HCT116 (cell line): ENCODE results near the gene CCDC3. TPM values are rescaled to one million over a fixed set of nuclear protein-coding genes. Genes with fewer than 3 reads are reported as not detected.

Experiments
- ATAC-seq: fragments of 200-7000 bp; cut with Tn5 transposase; 2 replicates; pipeline ENCODE4 v1.9.1; 2020; ENCODE audit warnings: mild to moderate bottlenecking, moderate library complexity
- BruUV-seq: library from RNA; stranded (reverse); fragments of 400-500 nt; replicated peaks from 2 replicates; lab custom pipeline; 2021; lab: Mats Ljungman, UMichigan
- CTCF ChIA-PET: fragments of 300-600 bp; sonication (Branson Sonifier 250); formaldehyde crosslinking; loops from one replicate; lab custom pipeline; 2021; ENCODE audit warnings: antibody characterized with exemption; lab: Charles Lee
- POLR2A ChIA-PET: fragments of 300-600, 350-600 bp; sonication (Branson Sonifier 250); formaldehyde crosslinking; loops from one replicate; lab custom pipeline; 2021; ENCODE audit warnings: antibody characterized with exemption; lab: Charles Lee
- RAD21 ChIA-PET, 2 experiments: fragments of 300-600 bp; sonication (Branson Sonifier 250); formaldehyde crosslinking; loops; one replicate each; lab custom pipeline; 2023; ENCODE audit warnings: low total read pairs in 2 of 2; ENCODE audit not compliant: uncharacterized antibody in 2 of 2, unreplicated experiment in 2 of 2, low non-redundant PET in 1 of 2; lab: Charles Lee
- DNase-seq: peaks from one replicate; pipeline ENCODE4 v3.0.0-alpha.2; 2010; ENCODE audit warnings: low read depth, low spot score
- H2AFZ ChIP-seq: fragments of 200-600 bp; shearing (Covaris generic), sonication (generic); 2 replicates; pipeline ENCODE4 v1.6.1; 2017; ENCODE audit warnings: low read depth, mixed run types, mixed read lengths, antibody characterized with exemption, low read length; ENCODE audit not compliant: poor library complexity, severe bottlenecking
- H3K27ac ChIP-seq: 2 replicates; pipeline ENCODE4 v1.5.1; 2012; ENCODE audit warnings: low read depth, low read length
- H3K27me3 ChIP-seq: fragments of 200-600 bp; sonication (generic); 2 replicates; pipeline ENCODE4 v1.6.1; 2016; ENCODE audit warnings: mixed run types, low read length, mixed read lengths; ENCODE audit not compliant: insufficient read depth
- H3K36me3 ChIP-seq, 2 experiments: fragments of 200-500 bp in 1 of 2; fragments of 200-600 bp in 1 of 2; sonication (Bioruptor generic) in 1 of 2; sonication (generic) in 1 of 2; 2 replicates each; pipeline versions ENCODE4 v1.5.1 to v1.6.1; 2014 to 2016; ENCODE audit warnings: low read length in 2 of 2, inconsistent platforms in 1 of 2, mixed read lengths in 1 of 2, mixed run types in 1 of 2; ENCODE audit not compliant: insufficient read depth in 2 of 2, control insufficient read depth in 1 of 2
- H3K4me1 ChIP-seq, 2 experiments: fragments of 200-600 bp in 1 of 2; sonication (generic) in 1 of 2; 2 replicates each; pipeline versions ENCODE4 v1.5.1 to v1.6.1; 2012 to 2017; ENCODE audit warnings: low read length in 2 of 2, inconsistent platforms in 1 of 2, mild to moderate bottlenecking in 1 of 2, mixed read lengths in 1 of 2, mixed run types in 1 of 2, moderate library complexity in 1 of 2; ENCODE audit not compliant: insufficient read depth in 2 of 2, control insufficient read depth in 1 of 2
- H3K4me2 ChIP-seq: fragments of 200-600 bp; sonication (generic); 2 replicates; pipeline ENCODE4 v1.6.1; 2017; ENCODE audit warnings: mixed run types, low read length, mixed read lengths
- H3K4me3 ChIP-seq, 2 experiments: fragments of 200-600 bp in 1 of 2; sonication (generic) in 1 of 2; replicated peaks in 1 of 2; 2 replicates each; pipeline ENCODE4 v1.5.1; 2011 to 2016; ENCODE audit warnings: low read length in 2 of 2, control low read depth in 1 of 2, low read depth in 1 of 2, mild to moderate bottlenecking in 1 of 2, mixed read lengths in 1 of 2, mixed run types in 1 of 2
- H3K79me2 ChIP-seq: fragments of 200-600 bp; sonication (generic); 2 replicates; pipeline ENCODE4 v1.6.1; 2017; ENCODE audit warnings: mild to moderate bottlenecking, mixed run types, low read length, moderate library complexity, mixed read lengths; ENCODE audit not compliant: insufficient read depth
- H3K9ac ChIP-seq: fragments of 200-600 bp; sonication (generic); 2 replicates; pipeline ENCODE4 v1.6.1; 2016; ENCODE audit warnings: low read length, mixed read lengths
- H3K9me2 ChIP-seq: fragments of 200-600 bp; sonication (generic), shearing (Covaris generic); 2 replicates; pipeline ENCODE4 v1.6.1; 2017; ENCODE audit warnings: mixed run types, mild to moderate bottlenecking, moderate library complexity; ENCODE audit not compliant: insufficient read depth
- H3K9me3 ChIP-seq, 2 experiments: fragments of 200-500 bp in 1 of 2; fragments of 200-600 bp in 1 of 2; sonication (Bioruptor generic) in 1 of 2; sonication (generic) in 1 of 2; 2 replicates each; pipeline ENCODE4 v1.6.1; 2014 to 2017; ENCODE audit warnings: low read length in 2 of 2, mixed read lengths in 2 of 2, inconsistent platforms in 1 of 2, low read depth in 1 of 2, mild to moderate bottlenecking in 1 of 2, mixed run types in 1 of 2, moderate library complexity in 1 of 2; ENCODE audit not compliant: control insufficient read depth in 1 of 2, insufficient read depth in 1 of 2
- H4K20me1 ChIP-seq: fragments of 200-600 bp; sonication (generic), shearing (Covaris generic); 2 replicates; pipeline ENCODE4 v1.6.1; 2017; ENCODE audit warnings: mixed run types, mild to moderate bottlenecking, moderate library complexity; ENCODE audit not compliant: insufficient read depth
- CBX3 ChIP-seq: IDR thresholded peaks from 2 replicates; pipeline ENCODE4 v1.6.1; 2012; ENCODE audit warnings: low read depth
- CEBPB ChIP-seq: IDR thresholded peaks from 2 replicates; pipeline ENCODE4 v1.6.1; 2012; ENCODE audit warnings: low read depth
- EGR1 ChIP-seq: IDR thresholded peaks from 2 replicates; pipeline ENCODE4 v1.6.1; 2012; ENCODE audit warnings: low read depth
- ELF1 ChIP-seq: IDR thresholded peaks from 2 replicates; pipeline ENCODE4 v1.6.1; 2012; ENCODE audit warnings: low read depth, borderline replicate concordance
- EZH2 ChIP-seq: fragments of 200-600 bp; sonication (generic); IDR thresholded peaks from 2 replicates; pipeline ENCODE4 v1.6.1; 2017; ENCODE audit warnings: antibody characterized with exemption, mixed run types
- EZH2phosphoT487 ChIP-seq: fragments of 200-600 bp; IDR thresholded peaks from 2 replicates; pipeline ENCODE4 v1.6.1; 2018; ENCODE audit warnings: antibody characterized with exemption, borderline replicate concordance
- FOSL1 ChIP-seq: IDR thresholded peaks from 2 replicates; pipeline ENCODE4 v1.6.1; 2012; ENCODE audit warnings: low read depth
- JUND ChIP-seq: IDR thresholded peaks from 2 replicates; pipeline ENCODE4 v1.6.1; 2012
- MAX ChIP-seq: IDR thresholded peaks from 2 replicates; pipeline ENCODE4 v1.6.1; 2012
- POLR2A ChIP-seq: IDR thresholded peaks from 2 replicates; pipeline ENCODE4 v1.7.0; 2011; ENCODE audit warnings: borderline replicate concordance; ENCODE audit not compliant: insufficient read depth, insufficient read length; ENCODE audit errors: extremely low read depth
- POLR2AphosphoS5 ChIP-seq: IDR thresholded peaks from 2 replicates; pipeline ENCODE4 v1.6.1; 2011; ENCODE audit warnings: mild to moderate bottlenecking, low read depth, low read length, moderate library complexity
- SIN3A ChIP-seq: IDR thresholded peaks from 2 replicates; pipeline ENCODE4 v1.6.1; 2012; ENCODE audit warnings: low read depth
- SRF ChIP-seq: IDR thresholded peaks from 2 replicates; pipeline ENCODE4 v1.6.1; 2012; ENCODE audit warnings: low read depth
- TCF7L2 ChIP-seq: IDR thresholded peaks from 2 replicates; pipeline ENCODE4 v1.7.0; 2011; ENCODE audit warnings: borderline replicate concordance, inconsistent platforms; ENCODE audit not compliant: insufficient read depth, insufficient read length; ENCODE audit errors: extremely low read depth
- ZBTB33 ChIP-seq: IDR thresholded peaks from 2 replicates; pipeline ENCODE4 v1.6.1; 2011; ENCODE audit warnings: mild to moderate bottlenecking, low read length, moderate library complexity; ENCODE audit not compliant: insufficient replicate concordance; ENCODE audit errors: extremely low read depth
- ZFX ChIP-seq: fragments of 450-650 bp; IDR thresholded peaks from 2 replicates; pipeline ENCODE4 v1.6.1; 2017
- intact Hi-C: fragments of 100-400 bp; cut with micrococcal nuclease; formaldehyde crosslinking; loops from 2 replicates; pipeline ENCODE4 v1.10.0; 2022
- total RNA-seq: library from RNA; stranded (reverse); gene quantifications from one replicate; pipeline ENCODE4 v1.2.1, GENCODE V29; 2021; ENCODE audit not compliant: unreplicated experiment
- TF ChIP-seq, protein P1 (sequence below): IDR thresholded peaks from 2 replicates; pipeline ENCODE4 v1.6.1; 2012; ENCODE audit warnings: low read depth
- TF ChIP-seq, protein P2 (sequence below), 3 experiments: fragments of 200-600 bp in 1 of 3; sonication (generic) in 1 of 3; IDR thresholded peaks in 2 of 3; conservative IDR thresholded peaks in 1 of 3; 2 replicates each; pipeline ENCODE4 v1.5.1; 2012 to 2017; ENCODE audit warnings: low read depth in 2 of 3, low read length in 2 of 3, antibody characterized with exemption in 1 of 3, borderline replicate concordance in 1 of 3, control low read depth in 1 of 3, mild to moderate bottlenecking in 1 of 3, mixed read lengths in 1 of 3, mixed run types in 1 of 3, moderate library complexity in 1 of 3; ENCODE audit not compliant: insufficient read depth in 1 of 3

Gene CCDC3
- total RNA-seq, 1 experiment from 2014 or later = 10.5 TPM

- TF ChIP-seq CEBPB (peak; percentile 61), POLR2A (no peak), SRF (peak; percentile 62), EZH2phosphoT487 (no peak), POLR2AphosphoS5 (peak; percentile 43; the same call in 1 of the 2 replicates)
- TF ChIP-seq, protein P1, sequence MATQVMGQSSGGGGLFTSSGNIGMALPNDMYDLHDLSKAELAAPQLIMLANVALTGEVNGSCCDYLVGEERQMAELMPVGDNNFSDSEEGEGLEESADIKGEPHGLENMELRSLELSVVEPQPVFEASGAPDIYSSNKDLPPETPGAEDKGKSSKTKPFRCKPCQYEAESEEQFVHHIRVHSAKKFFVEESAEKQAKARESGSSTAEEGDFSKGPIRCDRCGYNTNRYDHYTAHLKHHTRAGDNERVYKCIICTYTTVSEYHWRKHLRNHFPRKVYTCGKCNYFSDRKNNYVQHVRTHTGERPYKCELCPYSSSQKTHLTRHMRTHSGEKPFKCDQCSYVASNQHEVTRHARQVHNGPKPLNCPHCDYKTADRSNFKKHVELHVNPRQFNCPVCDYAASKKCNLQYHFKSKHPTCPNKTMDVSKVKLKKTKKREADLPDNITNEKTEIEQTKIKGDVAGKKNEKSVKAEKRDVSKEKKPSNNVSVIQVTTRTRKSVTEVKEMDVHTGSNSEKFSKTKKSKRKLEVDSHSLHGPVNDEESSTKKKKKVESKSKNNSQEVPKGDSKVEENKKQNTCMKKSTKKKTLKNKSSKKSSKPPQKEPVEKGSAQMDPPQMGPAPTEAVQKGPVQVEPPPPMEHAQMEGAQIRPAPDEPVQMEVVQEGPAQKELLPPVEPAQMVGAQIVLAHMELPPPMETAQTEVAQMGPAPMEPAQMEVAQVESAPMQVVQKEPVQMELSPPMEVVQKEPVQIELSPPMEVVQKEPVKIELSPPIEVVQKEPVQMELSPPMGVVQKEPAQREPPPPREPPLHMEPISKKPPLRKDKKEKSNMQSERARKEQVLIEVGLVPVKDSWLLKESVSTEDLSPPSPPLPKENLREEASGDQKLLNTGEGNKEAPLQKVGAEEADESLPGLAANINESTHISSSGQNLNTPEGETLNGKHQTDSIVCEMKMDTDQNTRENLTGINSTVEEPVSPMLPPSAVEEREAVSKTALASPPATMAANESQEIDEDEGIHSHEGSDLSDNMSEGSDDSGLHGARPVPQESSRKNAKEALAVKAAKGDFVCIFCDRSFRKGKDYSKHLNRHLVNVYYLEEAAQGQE = no peak
Measured at GRCh38 chr10:12981570-12981969, 19.9 kb downstream of the CCDC3 start (continued).

- ChIA-PET RAD21 (no interaction called here), CTCF (interaction anchor here (1.6 kb wide), 1 partner anchor 79 kb away, joined by 5 read pairs; no protein-coding TSS in a partner anchor), POLR2A (no interaction called here)
- no peak for ATAC-seq
- no peaks in the 10 kb centered on the region for H3K9me2 ChIP-seq
- DNase-seq = no peak
- 0 out of 2 replicates have a peak overlapping the region, but pooled peaks have one; percentile 29 for H3K27ac ChIP-seq
- H3K36me3 ChIP-seq = no peaks in the 10 kb centered on the region
- no TSS peak for BruUV-seq
- no peak overlapping the region for H3K4me3 ChIP-seq
- no peaks in the 10 kb centered on the region for H3K79me2 ChIP-seq
- no peaks in the 10 kb centered on the region for H3K9me3 ChIP-seq
- peak overlapping the region; percentile 54 for H3K4me2 ChIP-seq
- no peaks in the 10 kb centered on the region for H3K27me3 ChIP-seq
- intact Hi-C loops = no loop called here
- 0 out of 2 replicates have a peak overlapping the region, but pooled peaks have one; percentile 36 for H3K9ac ChIP-seq
- H4K20me1 ChIP-seq = no peaks in the 10 kb centered on the region
- peaks cover 26 to 43% of the 10 kb centered on the region in 2 experiments for H3K4me1 ChIP-seq
- no peak overlapping the region for H2AFZ ChIP-seq
- TF ChIP-seq SIN3A (no peak), ZBTB33 (no peak), MAX (no peak), FOSL1 (no peak), EZH2phosphoT487 (no peak), TCF7L2 (no peak), POLR2AphosphoS5 (no peak), JUND (no peak), POLR2A (no peak), CBX3 (no peak), ZFX (no peak), ELF1 (no peak), EGR1 (no peak), EZH2 (no peak), SRF (no peak)
- TF ChIP-seq, protein P2, sequence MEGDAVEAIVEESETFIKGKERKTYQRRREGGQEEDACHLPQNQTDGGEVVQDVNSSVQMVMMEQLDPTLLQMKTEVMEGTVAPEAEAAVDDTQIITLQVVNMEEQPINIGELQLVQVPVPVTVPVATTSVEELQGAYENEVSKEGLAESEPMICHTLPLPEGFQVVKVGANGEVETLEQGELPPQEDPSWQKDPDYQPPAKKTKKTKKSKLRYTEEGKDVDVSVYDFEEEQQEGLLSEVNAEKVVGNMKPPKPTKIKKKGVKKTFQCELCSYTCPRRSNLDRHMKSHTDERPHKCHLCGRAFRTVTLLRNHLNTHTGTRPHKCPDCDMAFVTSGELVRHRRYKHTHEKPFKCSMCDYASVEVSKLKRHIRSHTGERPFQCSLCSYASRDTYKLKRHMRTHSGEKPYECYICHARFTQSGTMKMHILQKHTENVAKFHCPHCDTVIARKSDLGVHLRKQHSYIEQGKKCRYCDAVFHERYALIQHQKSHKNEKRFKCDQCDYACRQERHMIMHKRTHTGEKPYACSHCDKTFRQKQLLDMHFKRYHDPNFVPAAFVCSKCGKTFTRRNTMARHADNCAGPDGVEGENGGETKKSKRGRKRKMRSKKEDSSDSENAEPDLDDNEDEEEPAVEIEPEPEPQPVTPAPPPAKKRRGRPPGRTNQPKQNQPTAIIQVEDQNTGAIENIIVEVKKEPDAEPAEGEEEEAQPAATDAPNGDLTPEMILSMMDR (IDR thresholded peaks at IDR 0.05 in 2 of 3, conservative IDR thresholded peaks at IDR 0.05 in 1 of 3; ENCODE audit: borderline replicate concordance in 1 of 3, insufficient read depth in 1 of 3, low read depth in 2 of 3, low read length in 2 of 3) = no peak
Measured at GRCh38 chr10:12980713-12981306, 20.7 kb downstream of the CCDC3 start.
